Vagina (tissue), 2 donors: ENCODE data around the gene ADAMTS12. TPM values are rescaled to one million over a fixed set of nuclear protein-coding genes. Genes with fewer than 3 reads are reported as not detected.

Experiments
- DNase-seq, 2 donors: peaks; one replicate each; pipeline ENCODE4 v3.0.0-alpha.2; 2017; ENCODE audit errors: extremely low spot score in 2 of 2
- H3K27ac ChIP-seq: fragments of 200-600 bp; sonication (generic); one replicate; pipeline ENCODE4 v1.5.1; 2019
- H3K27me3 ChIP-seq: fragments of 200-600 bp; sonication (generic); one replicate; pipeline ENCODE4 v1.5.1; 2019
- H3K36me3 ChIP-seq, 2 donors: fragments of 200-600 bp; sonication (generic); one replicate each; pipeline ENCODE4 v1.5.1; 2017 to 2019
- H3K4me1 ChIP-seq: fragments of 200-600 bp; sonication (generic); one replicate; pipeline ENCODE4 v1.5.1; 2019
- H3K4me3 ChIP-seq, 2 donors: fragments of 200-600 bp; sonication (generic); 1 replicate in 1 of 2; 2 replicates in 1 of 2; pipeline ENCODE4 v1.5.1; 2016 to 2019
- H3K9me3 ChIP-seq: fragments of 200-600 bp; sonication (generic); one replicate; pipeline ENCODE4 v1.5.1; 2019
- POLR2A ChIP-seq, 2 donors: fragments of 450-650 bp; IDR thresholded peaks; one replicate each; pipeline ENCODE4 v1.6.1; 2017; ENCODE audit warnings: antibody characterized with exemption in 2 of 2, mild to moderate bottlenecking in 2 of 2, moderate library complexity in 2 of 2
- POLR2AphosphoS5 ChIP-seq, 2 donors: sonication (generic); formaldehyde crosslinking; IDR thresholded peaks; one replicate each; pipeline ENCODE4 v1.9.0; 2017; ENCODE audit warnings: antibody characterized with exemption in 2 of 2, mild to moderate bottlenecking in 2 of 2, low read depth in 1 of 2; ENCODE audit not compliant: insufficient read depth in 1 of 2
- intact Hi-C: fragments of 100-400 bp; cut with DNase I; formaldehyde crosslinking; loops from one replicate; pipeline ENCODE4 v1.15.1; 2023
- total RNA-seq: library from RNA; depleted of rRNA; stranded (reverse); fragments of >200 nt; gene quantifications from one replicate; pipeline ENCODE4 v1.2.3, GENCODE V29; 2016
- TF ChIP-seq, protein P1 (sequence below), 3 experiments: fragments of 450-650 bp in 2 of 3; fragments of 200-600 bp in 1 of 3; sonication (generic) in 1 of 3; IDR thresholded peaks; one replicate each; pipeline ENCODE4 v1.5.1; 2017 to 2019; ENCODE audit warnings: antibody characterized with exemption in 3 of 3, mild to moderate bottlenecking in 2 of 3, moderate library complexity in 2 of 3

ADAMTS12 gene
- total RNA-seq, 1 donor from 2014 or later = 7.6 TPM

DNA sequence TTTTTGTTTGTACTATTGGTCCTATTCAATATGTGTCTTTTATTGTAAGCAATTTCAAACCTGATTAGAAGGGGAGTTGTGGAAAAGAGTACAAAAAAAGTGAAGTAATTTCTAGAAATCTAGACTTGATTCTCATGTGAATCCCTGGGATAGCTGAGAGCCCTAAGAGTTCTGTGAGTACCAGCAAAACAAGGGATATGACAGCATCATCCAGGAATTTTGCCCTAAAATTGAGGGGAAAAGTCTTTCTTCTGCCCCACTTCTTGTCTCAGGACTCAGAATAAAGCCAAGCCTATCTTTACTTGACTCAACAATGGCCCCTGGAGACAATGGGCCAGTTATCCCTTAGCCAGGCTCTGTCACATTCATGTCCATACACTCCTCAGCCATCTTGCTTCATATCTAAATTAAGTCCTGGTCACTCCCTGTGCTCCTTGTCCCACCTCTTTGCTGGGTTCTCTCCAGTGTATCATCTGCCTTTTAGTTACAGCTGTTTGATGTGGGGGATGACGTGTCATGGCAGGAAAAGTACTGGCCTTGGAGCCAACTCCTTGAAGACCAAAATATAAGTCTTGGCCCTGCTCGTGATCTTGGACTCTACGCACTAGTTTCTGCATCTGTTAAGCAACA is 81.2 kb downstream of the ADAMTS12 start:
- H3K27me3 ChIP-seq = no peaks in the 10 kb centered on the region
- peak in 1 of 2 donors; percentile 15 for TF ChIP-seq POLR2AphosphoS5 (IDR thresholded peaks at IDR 0.05; ENCODE audit: insufficient read depth in 1 of 2, low read depth in 1 of 2)
- TF ChIP-seq, protein P1, sequence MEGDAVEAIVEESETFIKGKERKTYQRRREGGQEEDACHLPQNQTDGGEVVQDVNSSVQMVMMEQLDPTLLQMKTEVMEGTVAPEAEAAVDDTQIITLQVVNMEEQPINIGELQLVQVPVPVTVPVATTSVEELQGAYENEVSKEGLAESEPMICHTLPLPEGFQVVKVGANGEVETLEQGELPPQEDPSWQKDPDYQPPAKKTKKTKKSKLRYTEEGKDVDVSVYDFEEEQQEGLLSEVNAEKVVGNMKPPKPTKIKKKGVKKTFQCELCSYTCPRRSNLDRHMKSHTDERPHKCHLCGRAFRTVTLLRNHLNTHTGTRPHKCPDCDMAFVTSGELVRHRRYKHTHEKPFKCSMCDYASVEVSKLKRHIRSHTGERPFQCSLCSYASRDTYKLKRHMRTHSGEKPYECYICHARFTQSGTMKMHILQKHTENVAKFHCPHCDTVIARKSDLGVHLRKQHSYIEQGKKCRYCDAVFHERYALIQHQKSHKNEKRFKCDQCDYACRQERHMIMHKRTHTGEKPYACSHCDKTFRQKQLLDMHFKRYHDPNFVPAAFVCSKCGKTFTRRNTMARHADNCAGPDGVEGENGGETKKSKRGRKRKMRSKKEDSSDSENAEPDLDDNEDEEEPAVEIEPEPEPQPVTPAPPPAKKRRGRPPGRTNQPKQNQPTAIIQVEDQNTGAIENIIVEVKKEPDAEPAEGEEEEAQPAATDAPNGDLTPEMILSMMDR (IDR thresholded peaks at IDR 0.05) = no peak
- TF ChIP-seq POLR2A (IDR thresholded peaks at IDR 0.05) = no peak
- no peak overlapping the region for H3K4me3 ChIP-seq
- peak overlapping the region; percentile 28 for H3K27ac ChIP-seq
- intact Hi-C loops = no loop called here
- DNase-seq = peak in 1 of 2 donors; percentile 91
- no peaks in the 10 kb centered on the region for H3K9me3 ChIP-seq
- no peaks in the 10 kb centered on the region for H3K36me3 ChIP-seq
- no peaks in the 10 kb centered on the region for H3K4me1 ChIP-seq

DNA sequence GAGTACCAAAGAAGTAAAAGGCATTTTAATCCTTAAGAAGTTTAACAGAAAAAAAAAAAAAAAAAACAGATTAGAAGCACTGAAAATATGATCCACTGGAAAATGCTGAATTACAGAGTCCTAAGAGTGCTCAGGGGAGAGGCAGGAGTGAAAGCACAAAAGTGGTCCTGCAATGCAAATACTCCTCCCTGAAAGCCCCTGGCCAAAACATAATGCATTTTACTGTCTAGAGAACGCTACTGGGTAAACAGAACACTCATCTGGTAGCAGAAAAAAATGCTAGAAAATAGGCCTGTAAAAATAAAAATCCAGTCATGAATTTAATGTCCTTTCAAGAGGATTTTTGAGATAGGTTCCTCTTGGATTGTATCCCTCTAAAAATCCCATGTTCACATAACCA is 81.9 kb downstream of the ADAMTS12 start:
- H3K4me1 ChIP-seq = no peaks in the 10 kb centered on the region
- H3K4me3 ChIP-seq = no peak overlapping the region
- intact Hi-C loops = no loop called here
- H3K9me3 ChIP-seq = no peaks in the 10 kb centered on the region
- no peak for TF ChIP-seq POLR2AphosphoS5 (IDR thresholded peaks at IDR 0.05; ENCODE audit: insufficient read depth in 1 of 2, low read depth in 1 of 2)
- no peak for TF ChIP-seq POLR2A (IDR thresholded peaks at IDR 0.05)
- TF ChIP-seq, protein P1 (IDR thresholded peaks at IDR 0.05) = no peak
- DNase-seq = no peak
- H3K27me3 ChIP-seq = no peaks in the 10 kb centered on the region
- no peaks in the 10 kb centered on the region for H3K36me3 ChIP-seq
- peak overlapping the region; percentile 28 for H3K27ac ChIP-seq

DNA sequence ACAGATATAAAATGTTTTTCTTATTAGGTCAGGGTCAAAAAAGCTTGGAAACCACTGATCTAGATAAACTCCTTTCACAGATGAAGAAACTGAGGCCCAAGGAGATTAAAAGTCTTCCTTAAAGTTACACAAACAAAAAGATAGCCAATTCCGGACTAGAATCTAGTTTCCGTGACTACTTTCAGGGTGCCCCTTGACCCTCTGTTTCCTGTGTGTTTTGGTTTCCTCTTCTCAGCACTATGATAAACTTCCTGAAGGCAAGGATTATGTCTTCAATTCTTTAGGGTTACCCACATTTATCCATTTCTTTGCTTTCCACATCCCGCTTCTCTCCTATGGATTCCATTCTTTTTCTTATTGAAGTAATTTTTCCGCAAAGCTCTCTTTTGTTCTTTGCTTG is 83.1 kb downstream of the ADAMTS12 start:
- Histone ChIP-seq H3K9me3 (no peaks in the 10 kb centered on the region), H3K36me3 (no peaks in the 10 kb centered on the region), H3K4me1 (no peaks in the 10 kb centered on the region), H3K27ac (no peak overlapping the region), H3K4me3 (no peak overlapping the region), H3K27me3 (no peaks in the 10 kb centered on the region)
- no peak for DNase-seq
- TF ChIP-seq POLR2A (IDR thresholded peaks at IDR 0.05) = no peak
- TF ChIP-seq POLR2AphosphoS5 (IDR thresholded peaks at IDR 0.05; ENCODE audit: insufficient read depth in 1 of 2, low read depth in 1 of 2) = no peak
- TF ChIP-seq, protein P1 (IDR thresholded peaks at IDR 0.05) = no peak
- intact Hi-C loops = no loop called here

DNA sequence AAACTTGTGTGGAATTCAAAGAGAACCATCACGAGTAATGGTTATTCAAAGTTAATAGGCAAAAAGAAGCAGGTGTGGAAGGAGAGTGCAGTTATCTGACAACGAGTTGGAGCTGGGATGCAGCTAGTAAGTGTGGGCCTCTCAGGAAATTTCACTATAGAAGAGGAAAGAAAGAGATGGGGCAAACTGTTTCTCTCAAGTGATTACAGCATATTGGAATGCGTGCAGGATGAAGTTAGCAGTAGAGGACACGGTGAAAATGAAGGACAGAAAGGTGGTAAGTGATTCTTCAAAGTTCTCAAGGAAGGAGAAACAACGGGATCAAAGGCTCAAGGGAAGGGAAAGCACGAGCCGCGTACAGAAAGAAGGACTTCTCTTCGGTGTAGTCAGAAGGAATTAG is 84.0 kb downstream of the ADAMTS12 start:
- no peak overlapping the region for H3K27ac ChIP-seq
- intact Hi-C loops = no loop called here

More for the DNA sequence above, 84.0 kb downstream of the ADAMTS12 start:
- TF ChIP-seq, protein P1 (IDR thresholded peaks at IDR 0.05) = no peak
- TF ChIP-seq POLR2A (IDR thresholded peaks at IDR 0.05) (no peak), POLR2AphosphoS5 (IDR thresholded peaks at IDR 0.05; ENCODE audit: insufficient read depth in 1 of 2, low read depth in 1 of 2) (no peak)
- no peaks in the 10 kb centered on the region for H3K36me3 ChIP-seq
- H3K27me3 ChIP-seq = no peaks in the 10 kb centered on the region
- H3K4me1 ChIP-seq = no peaks in the 10 kb centered on the region
- no peaks in the 10 kb centered on the region for H3K9me3 ChIP-seq
- no peak for DNase-seq
- H3K4me3 ChIP-seq = no peak overlapping the region
